Body of pancreas (tissue), 4 donors: ENCODE results near the gene RSPH1.

Experiments used
- POLR2A ChIP-seq, 3 donors: fragments of 450-650 bp; IDR thresholded peaks; one replicate each; pipeline ENCODE4 v1.6.1; 2016; ENCODE audit warnings: antibody characterized with exemption in 3 of 3, mild to moderate bottlenecking in 2 of 3
- TF ChIP-seq, protein P1 (sequence below), 7 experiments: fragments of 450-650 bp in 4 of 7; fragments of 200-600 bp in 3 of 7; sonication (generic) in 3 of 7; IDR thresholded peaks; one replicate each; pipeline ENCODE4 v1.5.1; 2016 to 2019; ENCODE audit warnings: antibody characterized with exemption in 7 of 7

DNA sequence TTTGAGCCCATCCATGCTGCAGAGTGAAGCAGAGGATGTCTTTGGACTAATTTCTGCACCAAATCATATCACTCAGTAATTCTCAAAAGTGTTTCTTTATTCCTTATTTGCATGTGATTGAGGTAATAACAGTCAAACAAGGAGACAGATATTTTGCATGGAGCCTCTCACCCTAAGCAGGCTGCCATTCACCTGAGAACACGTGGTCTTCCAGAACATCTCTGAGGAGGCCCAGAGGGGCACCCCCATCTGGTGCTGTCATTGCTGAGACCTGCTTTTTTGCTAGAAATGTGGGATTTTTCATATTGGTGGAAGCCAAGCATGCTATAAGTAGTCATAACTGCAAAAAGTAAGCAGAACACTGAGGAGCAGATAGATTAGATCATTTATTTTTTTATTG is 25.4 kb upstream of the RSPH1 start:
- TF ChIP-seq, protein P1, sequence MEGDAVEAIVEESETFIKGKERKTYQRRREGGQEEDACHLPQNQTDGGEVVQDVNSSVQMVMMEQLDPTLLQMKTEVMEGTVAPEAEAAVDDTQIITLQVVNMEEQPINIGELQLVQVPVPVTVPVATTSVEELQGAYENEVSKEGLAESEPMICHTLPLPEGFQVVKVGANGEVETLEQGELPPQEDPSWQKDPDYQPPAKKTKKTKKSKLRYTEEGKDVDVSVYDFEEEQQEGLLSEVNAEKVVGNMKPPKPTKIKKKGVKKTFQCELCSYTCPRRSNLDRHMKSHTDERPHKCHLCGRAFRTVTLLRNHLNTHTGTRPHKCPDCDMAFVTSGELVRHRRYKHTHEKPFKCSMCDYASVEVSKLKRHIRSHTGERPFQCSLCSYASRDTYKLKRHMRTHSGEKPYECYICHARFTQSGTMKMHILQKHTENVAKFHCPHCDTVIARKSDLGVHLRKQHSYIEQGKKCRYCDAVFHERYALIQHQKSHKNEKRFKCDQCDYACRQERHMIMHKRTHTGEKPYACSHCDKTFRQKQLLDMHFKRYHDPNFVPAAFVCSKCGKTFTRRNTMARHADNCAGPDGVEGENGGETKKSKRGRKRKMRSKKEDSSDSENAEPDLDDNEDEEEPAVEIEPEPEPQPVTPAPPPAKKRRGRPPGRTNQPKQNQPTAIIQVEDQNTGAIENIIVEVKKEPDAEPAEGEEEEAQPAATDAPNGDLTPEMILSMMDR (IDR thresholded peaks at IDR 0.05): no peak
- TF ChIP-seq POLR2A (IDR thresholded peaks at IDR 0.05): no peak
